Forelimb muscle (tissue), 1 donor: ENCODE data around the gene RASL11B. TPM values are rescaled to one million over a fixed set of nuclear protein-coding genes. Genes with fewer than 3 reads are reported as not detected.

Experiments used
- DNase-seq: peaks from one replicate; pipeline ENCODE4 v3.0.0-alpha.2; 2013; ENCODE audit warnings: low read depth
- polyA plus RNA-seq: library from polyadenylated mRNA; unstranded; fragments of 120-200 nt; gene quantifications from one replicate; pipeline ENCODE4 v1.2.1, GENCODE V29; 2013; ENCODE audit not compliant: insufficient read length

RASL11B gene
- polyA plus RNA-seq, 1 donor = 8.8 TPM

DNA sequence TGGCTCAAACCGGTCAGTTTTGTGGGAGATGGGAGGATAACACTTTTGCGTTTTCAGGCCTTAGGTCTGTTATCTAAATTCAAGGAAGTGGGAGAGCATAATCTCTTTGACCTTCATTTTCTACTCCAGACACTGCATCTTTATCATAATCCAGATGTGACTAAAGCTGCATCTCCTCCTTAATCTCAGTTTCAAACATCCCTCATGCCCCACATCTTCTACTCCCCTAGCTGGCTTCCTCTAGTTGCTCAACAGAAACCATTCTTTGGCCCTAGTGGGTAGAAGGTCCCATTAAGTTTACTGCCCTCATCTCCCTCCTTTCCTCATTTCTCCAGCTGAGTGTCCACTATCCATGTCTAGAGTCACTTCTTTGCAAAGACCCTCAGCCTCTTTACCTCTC is 18.8 kb upstream of the RASL11B start:
- no peak for DNase-seq

- DNase-seq = no peak
Measured at GRCh38 chr4:52843958-52844357, 18.2 kb upstream of the RASL11B start.

DNA sequence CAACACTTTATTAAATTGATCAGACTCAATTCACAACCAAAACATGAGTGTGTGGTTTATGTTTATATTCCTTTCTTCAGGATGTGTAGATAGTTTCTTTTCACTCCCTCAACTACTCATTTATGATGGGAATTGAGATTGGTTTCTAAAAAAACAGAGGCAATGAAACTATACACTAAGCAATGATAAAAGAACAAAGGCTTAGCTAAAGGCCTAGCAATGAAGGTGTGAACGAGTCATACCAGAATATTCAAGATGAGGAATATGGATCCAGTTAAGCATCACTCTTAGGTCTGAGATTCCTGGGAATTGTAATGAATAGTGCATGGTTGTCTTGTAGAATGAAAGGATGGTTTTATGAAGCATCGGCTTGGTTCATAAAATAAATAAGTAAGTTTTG is 17.5 kb upstream of the RASL11B start:
- no peak for DNase-seq

DNA sequence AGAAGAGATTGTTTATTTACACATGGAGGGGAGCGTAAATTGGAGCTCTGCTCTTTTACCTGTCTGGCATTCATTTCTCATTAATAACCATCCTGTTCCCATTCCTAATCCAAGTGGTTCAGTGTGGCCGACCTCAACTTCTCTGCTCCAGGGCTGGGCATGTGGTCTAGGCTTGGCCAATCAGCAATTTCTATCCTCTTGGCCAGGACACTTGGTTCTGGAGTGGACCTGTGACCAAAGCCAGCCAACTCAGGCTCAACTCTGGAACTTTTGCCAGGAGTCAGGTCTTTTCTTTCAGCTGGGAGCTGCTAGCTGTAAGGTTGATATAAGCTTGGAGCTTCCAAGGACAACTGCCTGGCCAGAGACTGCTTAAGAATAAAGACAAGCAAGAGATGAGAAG is 15.6 kb upstream of the RASL11B start:
- DNase-seq = no peak

- no peak for DNase-seq
Measured at GRCh38 chr4:52848254-52848653, 13.9 kb upstream of the RASL11B start.

DNA sequence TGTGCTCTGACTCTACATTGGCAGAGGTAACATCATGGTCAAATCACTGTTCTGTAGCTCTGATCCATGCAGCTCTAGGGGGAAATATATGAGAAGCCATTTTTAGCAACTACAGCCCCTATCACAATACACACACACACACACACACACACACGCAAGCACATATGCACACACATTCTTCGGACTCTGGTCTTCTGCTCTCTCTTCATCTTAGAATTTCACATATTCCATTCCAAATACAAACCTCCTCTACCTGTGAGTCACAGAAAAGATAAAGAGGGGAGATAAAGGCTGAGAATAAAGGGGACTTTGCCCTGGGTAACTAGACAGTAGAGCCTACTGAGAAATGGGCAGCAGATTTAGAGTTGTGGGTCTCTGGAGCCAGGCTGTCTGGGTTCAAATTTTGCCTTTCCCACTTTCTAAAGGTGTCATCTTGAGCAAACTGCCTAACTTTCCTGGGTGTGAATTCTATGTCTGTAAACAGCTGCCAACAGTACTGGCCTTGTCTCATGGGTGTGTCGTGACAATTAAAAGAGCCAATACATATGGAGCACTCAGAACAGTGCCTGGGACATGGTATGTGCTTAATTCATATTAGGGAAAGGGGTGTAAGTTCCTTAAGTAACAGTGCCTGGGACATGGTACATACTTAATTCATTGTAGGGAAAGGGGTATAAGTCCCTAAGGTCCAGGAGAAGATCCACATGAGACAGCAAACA is 11.6 kb upstream of the RASL11B start:
- no peak for DNase-seq

- no peak for DNase-seq
Measured at GRCh38 chr4:52852041-52852440, 10.1 kb upstream of the RASL11B start.

- no peak for DNase-seq
Measured at GRCh38 chr4:52852711-52853110, 9.4 kb upstream of the RASL11B start.

DNA sequence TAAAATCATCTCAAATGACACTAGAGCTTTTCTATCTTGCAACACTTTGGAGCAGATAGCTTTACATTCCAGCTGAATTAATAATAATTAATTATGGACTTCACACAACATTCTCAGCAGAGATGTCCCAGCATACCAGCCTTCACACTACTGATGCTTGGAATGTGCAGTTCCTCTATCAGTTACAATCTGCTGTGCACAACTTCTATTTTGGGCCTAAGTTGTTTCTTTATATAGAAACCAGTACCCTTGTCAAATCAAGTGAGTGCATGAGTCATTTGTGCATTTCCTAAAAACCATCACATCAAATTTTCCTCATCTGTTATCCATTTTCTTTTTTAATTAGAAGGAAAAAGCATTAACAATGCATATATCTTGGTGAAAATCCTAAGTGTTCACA is 8.8 kb upstream of the RASL11B start:
- DNase-seq = no peak

DNA sequence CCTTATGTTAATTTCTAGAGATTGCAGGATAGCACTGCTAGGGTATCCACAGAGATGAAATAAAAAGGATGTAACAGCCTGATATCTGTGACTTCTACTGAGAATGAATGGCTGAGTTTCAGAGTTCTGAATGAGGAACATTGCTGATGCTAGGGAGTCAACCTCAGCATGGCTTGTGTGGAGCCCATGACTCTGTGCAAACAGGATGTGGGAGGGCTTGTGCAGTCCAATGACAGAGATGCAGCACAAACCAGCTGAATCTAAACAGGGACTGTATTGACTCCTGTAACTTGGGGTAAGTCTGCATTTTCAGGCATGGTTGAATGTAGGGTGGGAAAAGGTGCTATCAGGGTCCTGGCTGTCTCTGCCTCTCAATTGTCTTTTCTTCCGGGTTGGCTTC is 5.3 kb upstream of the RASL11B start:
- no peak for DNase-seq

DNA sequence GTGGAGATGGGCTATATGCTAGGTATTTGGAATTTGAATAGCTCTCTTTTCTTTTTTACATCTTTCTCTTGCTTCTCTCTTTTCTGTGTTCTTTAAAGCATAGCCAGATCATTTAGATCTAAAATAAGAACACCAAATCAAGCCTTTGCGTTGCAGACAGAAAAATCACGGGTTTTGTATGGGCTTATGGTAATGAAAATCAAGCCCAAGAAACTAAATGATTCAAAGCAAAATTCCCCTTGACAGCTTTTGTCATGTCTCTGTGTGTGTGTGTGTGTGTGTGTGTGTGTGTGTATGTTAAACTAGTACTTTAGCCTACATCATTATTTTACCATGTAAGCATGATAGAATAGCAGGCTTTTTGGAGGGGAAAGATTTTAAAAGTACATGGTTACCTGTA is 1.8 kb upstream of the RASL11B start:
- DNase-seq = no peak

DNA sequence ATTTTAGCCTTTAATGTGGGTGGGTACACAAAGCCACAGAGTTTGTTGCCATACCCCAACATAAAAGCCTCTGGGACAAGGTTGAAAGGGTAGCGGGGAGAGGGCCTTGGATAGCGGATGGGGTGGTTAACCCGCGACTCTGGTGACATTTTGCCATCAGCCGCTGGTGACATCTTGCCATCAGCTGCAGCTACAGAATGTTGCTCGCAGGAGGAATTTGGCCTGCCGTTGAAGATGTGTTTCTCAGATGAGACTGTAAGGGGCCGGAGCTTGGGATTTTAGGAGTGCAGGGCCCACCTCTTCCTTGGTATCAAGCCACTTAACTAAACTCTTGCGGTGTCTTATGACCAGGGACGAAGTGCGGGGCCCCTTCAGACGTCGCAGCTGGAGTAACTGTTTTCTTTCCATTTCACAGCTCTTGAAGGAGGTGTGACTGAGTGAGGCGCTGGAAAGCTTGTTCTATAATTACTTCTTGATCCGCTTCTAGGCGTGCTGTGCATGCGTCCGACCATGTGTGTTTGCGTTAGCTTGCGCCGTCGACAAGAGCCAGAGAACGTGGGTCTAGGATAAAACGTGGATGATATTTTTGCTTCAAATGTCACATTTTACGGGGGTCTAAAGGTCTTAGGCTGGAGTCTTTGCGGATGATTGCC is 820 bp upstream of the RASL11B start:
- no peak for DNase-seq

- DNase-seq = no peak
Measured at GRCh38 chr4:52862639-52863161, 583 bp downstream of the RASL11B start.

DNA sequence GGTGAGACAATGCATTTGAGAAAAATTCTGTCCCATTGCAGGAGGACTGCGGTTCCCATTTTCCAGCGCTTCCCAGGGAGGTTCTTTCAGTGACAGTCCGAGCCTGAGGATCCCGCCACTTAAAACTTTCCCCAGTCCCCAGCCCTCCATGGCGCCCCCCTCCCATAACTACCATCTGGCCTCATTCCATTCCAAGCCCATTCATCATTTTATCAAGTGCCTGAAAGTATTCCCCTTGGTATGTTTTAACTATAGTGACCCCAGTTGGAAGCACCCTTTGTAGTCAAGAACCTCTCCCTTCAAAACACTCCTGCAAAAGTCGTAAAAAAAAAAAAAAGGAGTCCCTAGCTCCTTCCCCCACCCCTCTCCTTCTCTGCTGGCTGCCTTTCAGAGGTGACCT is 1.2 kb downstream of the RASL11B start:
- no peak for DNase-seq

GRCh38 chr4:52864793-52865192 is 2.7 kb downstream of the RASL11B start:
- no peak for DNase-seq

DNA sequence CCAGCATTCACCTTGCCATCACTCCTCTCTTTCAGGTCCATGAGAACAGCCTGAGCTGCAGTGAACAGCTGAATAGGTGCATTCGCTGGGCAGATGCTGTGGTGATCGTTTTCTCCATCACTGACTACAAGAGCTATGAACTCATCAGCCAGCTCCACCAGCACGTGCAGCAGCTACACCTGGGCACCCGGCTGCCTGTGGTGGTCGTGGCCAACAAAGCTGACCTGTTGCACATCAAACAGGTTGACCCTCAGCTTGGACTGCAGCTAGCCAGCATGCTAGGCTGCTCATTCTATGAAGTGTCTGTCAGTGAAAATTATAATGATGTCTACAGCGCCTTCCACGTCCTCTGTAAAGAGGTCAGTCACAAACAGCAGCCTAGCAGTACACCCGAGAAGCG is 3.2 kb downstream of the RASL11B start:
- DNase-seq = no peak

- DNase-seq = no peak
Measured at GRCh38 chr4:52866734-52867133, 4.6 kb downstream of the RASL11B start.

GRCh38 chr4:52867163-52867562 is 5.0 kb downstream of the RASL11B start:
- no peak for DNase-seq

DNA sequence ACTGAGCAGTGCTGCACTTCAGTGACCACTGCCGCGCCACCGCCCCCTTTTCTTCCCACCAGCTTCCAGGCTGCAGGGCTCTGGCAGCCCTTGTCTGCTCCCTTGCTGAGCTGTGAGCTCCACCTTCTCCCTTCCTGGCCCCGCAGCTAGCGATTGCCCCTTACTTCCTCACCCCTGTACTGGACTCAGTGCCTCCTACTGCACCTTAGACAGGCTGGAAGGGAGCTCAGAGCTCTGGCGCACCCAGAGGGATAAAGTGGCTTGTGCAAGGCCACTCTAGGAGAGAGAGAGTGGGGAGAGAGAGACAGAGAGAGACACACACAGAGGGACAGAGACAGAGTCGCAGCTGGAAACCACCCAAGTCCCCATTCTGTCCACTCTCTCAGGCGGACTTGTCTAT is 6.0 kb downstream of the RASL11B start:
- no peak for DNase-seq

DNA sequence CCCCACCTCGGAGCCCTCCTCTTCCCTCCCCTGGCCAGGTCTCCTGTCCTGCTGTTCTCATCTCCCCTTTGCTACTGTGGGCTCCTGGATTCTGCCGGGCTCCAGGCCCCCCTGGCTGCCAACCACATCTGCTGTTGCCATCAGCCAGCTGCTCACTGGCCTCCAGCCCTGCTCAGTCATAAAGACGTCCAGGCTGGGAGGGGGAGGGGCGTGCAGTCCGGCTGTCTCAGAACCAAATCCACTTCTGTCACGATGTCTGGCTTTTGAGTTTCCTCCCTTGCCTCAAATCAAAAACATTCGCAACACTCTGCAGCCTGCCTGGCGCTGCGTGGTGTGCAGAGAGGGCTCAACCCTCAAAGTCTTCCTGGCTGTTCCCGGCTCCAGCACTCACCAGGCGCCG is 7.1 kb downstream of the RASL11B start:
- DNase-seq = no peak

GRCh38 chr4:52869656-52870055 is 7.5 kb downstream of the RASL11B start:
- no peak for DNase-seq

GRCh38 chr4:52870225-52870624 is 8.1 kb downstream of the RASL11B start:
- DNase-seq = no peak

- DNase-seq = no peak
Measured at GRCh38 chr4:52873191-52873590, 11.1 kb downstream of the RASL11B start.
